Measurements from ENCODE around the gene CIB2. TPM values are rescaled to one million over a fixed set of nuclear protein-coding genes. Genes with fewer than 3 reads are reported as not detected.
"Not testable (repeated sequence)": the region's sequence is repeated elsewhere in the genome, so short reads cannot be mapped to it uniquely, and the experiment has no call there.

Gene CIB2
- total and polyA plus RNA-seq, 11 donors = 3.3 to 18.5 (median 9.1) TPM

DNA sequence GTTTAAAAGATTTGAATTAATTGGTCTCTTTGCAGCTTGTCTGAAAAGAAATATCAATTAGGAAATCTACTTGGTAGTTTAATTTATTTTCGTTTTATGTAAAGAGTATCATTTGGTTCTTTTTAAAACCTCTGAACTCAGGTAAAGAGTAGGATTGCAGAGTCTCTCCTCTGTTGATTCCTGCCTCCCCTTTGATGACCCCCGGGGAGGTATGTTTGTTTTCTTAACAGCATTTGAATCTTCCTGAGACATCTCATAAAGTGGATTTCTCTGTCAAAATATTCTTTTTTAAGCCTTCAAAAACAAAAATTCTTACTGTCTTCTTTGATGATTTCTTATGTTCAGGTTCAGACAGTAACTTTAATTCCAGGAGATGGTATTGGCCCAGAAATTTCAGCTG lies 26.0 kb upstream of the CIB2 start:
- peaks cover 0 to 43% (median 20%) of the 10 kb centered on the region in 12 donors for H3K4me1 ChIP-seq
- no peaks in the 10 kb centered on the region for H3K9me3 ChIP-seq
- ATAC-seq (no peak), DNase-seq (no peak)
- no peak overlapping the region for H3K4me3 ChIP-seq
- H3K36me3 ChIP-seq = peaks cover 0 to 72% (median 59%) of the 10 kb centered on the region in 9 donors
- intact Hi-C loops (cut with DNase I) = no loop called here
- TF ChIP-seq, protein P1, sequence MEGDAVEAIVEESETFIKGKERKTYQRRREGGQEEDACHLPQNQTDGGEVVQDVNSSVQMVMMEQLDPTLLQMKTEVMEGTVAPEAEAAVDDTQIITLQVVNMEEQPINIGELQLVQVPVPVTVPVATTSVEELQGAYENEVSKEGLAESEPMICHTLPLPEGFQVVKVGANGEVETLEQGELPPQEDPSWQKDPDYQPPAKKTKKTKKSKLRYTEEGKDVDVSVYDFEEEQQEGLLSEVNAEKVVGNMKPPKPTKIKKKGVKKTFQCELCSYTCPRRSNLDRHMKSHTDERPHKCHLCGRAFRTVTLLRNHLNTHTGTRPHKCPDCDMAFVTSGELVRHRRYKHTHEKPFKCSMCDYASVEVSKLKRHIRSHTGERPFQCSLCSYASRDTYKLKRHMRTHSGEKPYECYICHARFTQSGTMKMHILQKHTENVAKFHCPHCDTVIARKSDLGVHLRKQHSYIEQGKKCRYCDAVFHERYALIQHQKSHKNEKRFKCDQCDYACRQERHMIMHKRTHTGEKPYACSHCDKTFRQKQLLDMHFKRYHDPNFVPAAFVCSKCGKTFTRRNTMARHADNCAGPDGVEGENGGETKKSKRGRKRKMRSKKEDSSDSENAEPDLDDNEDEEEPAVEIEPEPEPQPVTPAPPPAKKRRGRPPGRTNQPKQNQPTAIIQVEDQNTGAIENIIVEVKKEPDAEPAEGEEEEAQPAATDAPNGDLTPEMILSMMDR (IDR thresholded peaks at IDR 0.05) = no peak
- peak overlapping the region in 2 of 12 donors; percentile 10 to 35 for H3K27ac ChIP-seq
- 32 to 48% (median 47%) methylated on average over 2 of the region's 2 CpGs for WGBS, 4 donors
- no peaks in the 10 kb centered on the region for H3K27me3 ChIP-seq

DNA sequence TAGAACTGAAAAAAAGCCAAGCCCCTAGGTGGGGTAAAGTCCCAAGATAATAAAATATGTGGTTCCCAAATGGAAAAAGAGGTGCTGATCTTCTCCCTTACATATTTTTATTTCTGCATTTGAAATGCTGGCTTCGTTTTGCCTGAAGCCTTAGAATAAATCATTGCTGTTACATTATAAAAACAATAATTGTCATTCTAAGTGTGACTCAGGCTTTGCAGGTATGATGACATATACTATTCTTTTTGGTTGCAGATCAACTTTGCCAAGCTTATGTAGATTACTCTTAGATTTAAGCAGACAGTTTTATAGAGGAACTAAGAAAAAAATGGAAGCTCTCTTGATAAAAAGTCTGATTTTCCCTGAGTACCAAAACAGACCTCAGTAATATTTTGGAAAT lies 25.4 kb upstream of the CIB2 start:
- no peak overlapping the region for H3K4me3 ChIP-seq
- 73 to 82% (median 77%) methylated on average over 1 of the region's 1 CpG for WGBS, 4 donors
- H3K27me3 ChIP-seq = no peaks in the 10 kb centered on the region
- peak overlapping the region in 3 of 12 donors; percentile 10 to 53 (median 18) for H3K27ac ChIP-seq
- TF ChIP-seq POLR2A (IDR thresholded peaks at IDR 0.05) = no peak
- TF ChIP-seq, protein P1 (IDR thresholded peaks at IDR 0.05) = no peak
- ATAC-seq (no peak), DNase-seq (no peak)
- intact Hi-C loops (cut with DNase I) = no loop called here
- peaks cover 0 to 47% (median 20%) of the 10 kb centered on the region in 12 donors for H3K4me1 ChIP-seq
- peaks cover 0 to 67% (median 53%) of the 10 kb centered on the region in 9 donors for H3K36me3 ChIP-seq
- no peaks in the 10 kb centered on the region for H3K9me3 ChIP-seq

DNA sequence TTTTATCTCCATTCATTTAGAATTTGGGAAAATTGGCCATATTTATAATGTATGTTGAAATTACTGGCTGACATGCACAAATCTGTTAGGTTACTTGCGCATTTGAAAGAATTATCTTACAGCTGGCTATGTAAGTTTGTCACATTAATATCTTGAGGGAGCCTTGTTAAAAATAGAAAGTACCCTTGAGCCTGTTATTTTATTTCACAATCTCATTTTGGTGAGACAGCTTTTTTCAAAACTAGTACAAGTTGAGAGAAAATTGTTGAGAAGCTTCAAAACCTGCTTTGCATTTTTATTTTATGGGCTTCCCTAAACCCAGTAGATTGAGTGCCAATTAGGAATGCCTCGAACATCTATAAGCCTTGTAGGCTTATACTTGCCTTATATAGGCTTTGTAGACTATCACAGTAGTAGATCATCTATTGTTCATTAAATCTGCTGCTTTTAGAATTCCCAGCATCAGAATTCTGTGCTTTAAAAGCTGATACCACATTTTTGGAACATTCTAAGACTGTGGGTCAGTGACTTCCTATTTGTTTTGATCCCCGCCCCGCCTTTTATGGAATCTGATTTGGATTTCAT lies 24.2 kb upstream of the CIB2 start:
- H3K4me3 ChIP-seq = peak overlapping the region in 1 of 12 donors; percentile 9
- WGBS, 4 donors = 74 to 80% (median 79%) methylated on average over 4 of the region's 4 CpGs

DNA sequence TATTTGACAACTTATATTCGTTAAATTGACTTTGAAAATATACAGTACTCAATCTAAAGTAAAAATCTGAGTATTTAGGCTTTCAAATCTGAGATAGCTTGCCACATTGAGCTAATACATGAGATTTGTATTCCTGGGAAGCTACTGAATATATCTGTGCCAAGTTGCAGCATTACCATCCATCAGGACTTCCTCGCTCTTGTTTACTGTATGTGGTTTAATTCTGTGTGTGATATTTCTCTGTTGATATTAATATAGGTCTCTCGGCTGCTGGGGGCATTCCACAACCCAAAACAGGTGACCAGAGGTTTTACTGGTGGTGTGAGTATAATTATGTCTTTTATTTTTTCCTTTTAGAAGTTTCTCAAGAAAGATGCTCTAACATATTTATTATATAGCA lies 23.7 kb upstream of the CIB2 start:
- TF ChIP-seq POLR2A (IDR thresholded peaks at IDR 0.05) = no peak
- Histone ChIP-seq H3K4me3 (no peak overlapping the region), H3K27ac (peak overlapping the region in 7 of 12 donors; percentile 1 to 54 (median 27)), H3K27me3 (no peaks in the 10 kb centered on the region), H3K4me1 (peaks cover 0 to 63% (median 36%) of the 10 kb centered on the region in 12 donors), H3K9me3 (no peaks in the 10 kb centered on the region), H3K36me3 (peaks cover 0 to 50% (median 36%) of the 10 kb centered on the region in 9 donors)
- DNase-seq = no peak
- intact Hi-C loops (cut with DNase I) = no loop called here
- WGBS, 4 donors = 71 to 79% (median 72%) methylated on average over 3 of the region's 3 CpGs
- ATAC-seq = no peak

More for the DNA sequence above, 24.2 kb upstream of the CIB2 start:
- H3K27me3 ChIP-seq = no peaks in the 10 kb centered on the region
- intact Hi-C loops (cut with DNase I) = no loop called here
- DNase-seq = no peak
- H3K36me3 ChIP-seq = peaks cover 0 to 55% (median 41%) of the 10 kb centered on the region in 9 donors
- H3K27ac ChIP-seq = peak overlapping the region in 9 of 12 donors; percentile 1 to 63 (median 27)
- TF ChIP-seq, protein P1 (IDR thresholded peaks at IDR 0.05) = no peak
- TF ChIP-seq POLR2A (IDR thresholded peaks at IDR 0.05) = no peak
- no peak for ATAC-seq
- peaks cover 0 to 58% (median 31%) of the 10 kb centered on the region in 12 donors for H3K4me1 ChIP-seq
- H3K9me3 ChIP-seq = no peaks in the 10 kb centered on the region

DNA sequence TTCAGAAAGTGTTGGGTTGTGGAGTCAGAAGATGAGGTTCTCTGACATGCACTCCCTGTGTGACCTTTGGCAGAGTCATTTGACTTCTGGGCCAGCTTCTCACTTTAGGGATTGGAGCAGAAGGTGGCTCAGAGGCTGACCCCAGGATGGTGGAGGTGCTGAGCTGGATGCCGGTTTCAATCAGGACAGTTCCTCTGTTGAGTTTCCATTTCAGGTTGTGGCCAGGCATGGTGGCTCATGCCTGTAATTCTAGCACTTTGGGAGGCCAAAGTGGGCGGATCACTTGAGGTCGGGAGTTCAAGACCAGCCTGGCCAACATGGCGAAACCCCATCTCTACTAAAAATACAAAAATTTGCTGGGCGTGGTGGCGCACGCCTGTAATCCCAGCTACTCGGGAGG lies 19.8 kb upstream of the CIB2 start:
- DNase-seq; H3K9me3 ChIP-seq; intact Hi-C loops (cut with DNase I); H3K27me3 ChIP-seq; ATAC-seq: not testable (repeated sequence)
- H3K4me1 ChIP-seq = peaks cover 4 to 67% (median 45%) of the 10 kb centered on the region in 12 donors
- WGBS, 4 donors = 91 to 97% (median 93%) methylated on average over 8 of the region's 8 CpGs
- H3K4me3 ChIP-seq = peak overlapping the region in 4 of 12 donors; percentile 85 to 98 (median 90)
- H3K27ac ChIP-seq = peak overlapping the region in 4 of 12 donors; percentile 91 to 96 (median 93)
- H3K36me3 ChIP-seq = peaks cover 0 to 12% (median under 1%) of the 10 kb centered on the region in 9 donors

Measured in heart left ventricle (tissue), 16 donors.